Nephron progenitor cell (in vitro differentiated cells): Measurements from ENCODE around the gene TRIP6.

Experiments
- DNase-seq: peaks from one replicate; pipeline ENCODE4 v3.0.0; 2021
- H3K27ac Mint-ChIP-seq: 2 replicates; pipeline ENCODE4 v1.8.0; 2021; ENCODE audit warnings: mild to moderate bottlenecking, moderate library complexity, mixed read lengths
- H3K27me3 Mint-ChIP-seq: 2 replicates; pipeline ENCODE4 v1.8.0; 2021; ENCODE audit warnings: mild to moderate bottlenecking, low read depth, mixed read lengths; ENCODE audit not compliant: poor library complexity
- H3K36me3 Mint-ChIP-seq: 2 replicates; pipeline ENCODE4 v1.8.0; 2021; ENCODE audit warnings: low read depth, mixed read lengths
- H3K4me1 Mint-ChIP-seq: 2 replicates; pipeline ENCODE4 v1.8.0; 2021; ENCODE audit warnings: mixed read lengths
- H3K4me3 Mint-ChIP-seq: 2 replicates; pipeline ENCODE4 v1.8.0; 2021; ENCODE audit warnings: mild to moderate bottlenecking, moderate library complexity, mixed read lengths
- H3K9me3 Mint-ChIP-seq: 2 replicates; pipeline ENCODE4 v1.8.0; 2021; ENCODE audit warnings: mild to moderate bottlenecking, moderate library complexity, mixed read lengths
- CTCF ChIP-seq: fragments of 200-600 bp; sonication (generic); IDR thresholded peaks from 2 replicates; pipeline ENCODE4 v1.5.0; 2021; ENCODE audit warnings: antibody characterized with exemption

Gene TRIP6

GRCh38 chr7:100867040-100867775 is at the start of gene TRIP6:
TSS of gene TRIP6 (plus strand) at chr7:100867387. CDS start at chr7:100867498, 111 bp downstream.
- Mint-ChIP-seq H3K9me3 (no peaks in the 10 kb centered on the region), H3K36me3 (peaks cover 19% of the 10 kb centered on the region), H3K27ac (peak within 1 kb of the TSS; percentile 98), H3K4me1 (peaks cover 21% of the 10 kb centered on the region), H3K4me3 (peak within 1 kb of the TSS; percentile 98), H3K27me3 (no peaks in the 10 kb centered on the region)
- peak; percentile 88 for DNase-seq
- TF ChIP-seq CTCF, result no peak

- Mint-ChIP-seq H3K27me3 (no peaks in the 10 kb centered on the region), H3K36me3 (peaks cover 74% of the 10 kb centered on the region), H3K9me3 (no peaks in the 10 kb centered on the region), H3K27ac (no peak overlapping the region), H3K4me3 (no peak overlapping the region), H3K4me1 (peaks cover 5% of the 10 kb centered on the region)
- TF ChIP-seq CTCF, result no peak
- no peak for DNase-seq
Observed at GRCh38 chr7:100818366-100818765, 48.8 kb upstream of the TRIP6 start.

GRCh38 chr7:100818825-100819224 is 48.4 kb upstream of the TRIP6 start:
- no peak overlapping the region for H3K4me3 Mint-ChIP-seq

GRCh38 chr7:100819586-100819985 is 47.6 kb upstream of the TRIP6 start:
- Mint-ChIP-seq H3K4me3 (no peak overlapping the region), H3K9me3 (no peaks in the 10 kb centered on the region), H3K36me3 (peaks cover 65% of the 10 kb centered on the region), H3K4me1 (peaks cover 12% of the 10 kb centered on the region), H3K27me3 (no peaks in the 10 kb centered on the region), H3K27ac (no peak overlapping the region)
- DNase-seq, result no peak
- TF ChIP-seq CTCF, result no peak

More at GRCh38 chr7:100818825-100819224, 48.4 kb upstream of the TRIP6 start:
- DNase-seq, result no peak
- Mint-ChIP-seq H3K27me3 (no peaks in the 10 kb centered on the region), H3K36me3 (peaks cover 69% of the 10 kb centered on the region), H3K4me1 (peaks cover 5% of the 10 kb centered on the region), H3K27ac (no peak overlapping the region), H3K9me3 (no peaks in the 10 kb centered on the region)
- no peak for TF ChIP-seq CTCF

- H3K4me3 Mint-ChIP-seq, result no peak overlapping the region
Observed at GRCh38 chr7:100822236-100823139, 44.7 kb upstream of the TRIP6 start.

More at GRCh38 chr7:100822236-100823139, 44.7 kb upstream of the TRIP6 start:
- Mint-ChIP-seq H3K27ac (no peak overlapping the region), H3K4me1 (peaks cover 32% of the 10 kb centered on the region), H3K27me3 (no peaks in the 10 kb centered on the region), H3K9me3 (no peaks in the 10 kb centered on the region), H3K36me3 (peaks cover 48% of the 10 kb centered on the region)
- no peak for TF ChIP-seq CTCF
- no peak for DNase-seq
